ENCODE measurements around the gene NOP9.

The NOP9 gene

GRCh38 chr14:24285351-24285750, 14.3 kb upstream of the NOP9 start:
- no peak overlapping the region for H2AFZ ChIP-seq (ENCODE audit: low read length)
- H3K79me2 ChIP-seq (ENCODE audit: insufficient read depth, low read length) = no peaks in the 10 kb centered on the region
- no peaks in the 10 kb centered on the region for H3K9me3 ChIP-seq (ENCODE audit: low read length)
- no peaks in the 10 kb centered on the region for H3K4me1 ChIP-seq (ENCODE audit: insufficient read depth, low read length, severe bottlenecking)
- H3K27me3 ChIP-seq (ENCODE audit: insufficient read depth, low read length) = no peaks in the 10 kb centered on the region
- H3K4me3 ChIP-seq (ENCODE audit: low read depth, low read length, poor library complexity, severe bottlenecking) = no peak overlapping the region
- no peaks in the 10 kb centered on the region for H3F3A ChIP-seq (ENCODE audit: insufficient read depth, low read length)
- H3K9me2 ChIP-seq (ENCODE audit: low read depth, low read length) = no peaks in the 10 kb centered on the region
- H3K36me3 ChIP-seq (ENCODE audit: insufficient read depth, low read length) = peaks cover 10% of the 10 kb centered on the region; the same call in 1 of the 2 replicates
- H3K4me2 ChIP-seq (ENCODE audit: low read length) = no peak overlapping the region
- H4K20me1 ChIP-seq (ENCODE audit: insufficient read depth, low read length) = no peaks in the 10 kb centered on the region
- no peak overlapping the region for H3K9ac ChIP-seq (ENCODE audit: low read length)
- TF ChIP-seq EZH2 (IDR thresholded peaks at IDR 0.05; ENCODE audit: borderline replicate concordance, low read length) = no peak
- no peak for TF ChIP-seq CTCF (IDR thresholded peaks at IDR 0.05; ENCODE audit: low read length)
- no peak overlapping the region for H3K27ac ChIP-seq (ENCODE audit: low read depth, low read length, poor library complexity, severe bottlenecking)

DNA sequence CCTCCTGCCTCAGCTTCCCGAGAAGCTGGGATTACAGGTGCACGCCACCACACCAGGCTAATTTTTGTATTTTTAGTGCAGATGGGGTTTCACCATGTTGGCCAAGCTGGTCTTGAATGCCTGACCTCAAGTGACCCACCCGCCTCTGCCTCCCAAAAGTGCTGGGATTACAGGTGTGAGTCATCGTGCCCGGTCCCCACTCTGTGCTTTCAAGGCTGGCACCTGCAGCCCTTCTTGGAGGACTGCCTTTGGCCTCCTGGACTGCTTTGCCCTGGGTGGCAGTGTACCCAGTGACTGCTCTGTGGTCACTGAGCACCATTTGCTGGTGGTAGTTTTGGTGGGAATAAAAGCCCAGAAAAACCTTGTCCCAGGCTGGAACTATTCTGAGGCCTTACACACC, 12.7 kb upstream of the NOP9 start:
- H3K4me2 ChIP-seq (ENCODE audit: low read length) = no peak overlapping the region

DNA sequence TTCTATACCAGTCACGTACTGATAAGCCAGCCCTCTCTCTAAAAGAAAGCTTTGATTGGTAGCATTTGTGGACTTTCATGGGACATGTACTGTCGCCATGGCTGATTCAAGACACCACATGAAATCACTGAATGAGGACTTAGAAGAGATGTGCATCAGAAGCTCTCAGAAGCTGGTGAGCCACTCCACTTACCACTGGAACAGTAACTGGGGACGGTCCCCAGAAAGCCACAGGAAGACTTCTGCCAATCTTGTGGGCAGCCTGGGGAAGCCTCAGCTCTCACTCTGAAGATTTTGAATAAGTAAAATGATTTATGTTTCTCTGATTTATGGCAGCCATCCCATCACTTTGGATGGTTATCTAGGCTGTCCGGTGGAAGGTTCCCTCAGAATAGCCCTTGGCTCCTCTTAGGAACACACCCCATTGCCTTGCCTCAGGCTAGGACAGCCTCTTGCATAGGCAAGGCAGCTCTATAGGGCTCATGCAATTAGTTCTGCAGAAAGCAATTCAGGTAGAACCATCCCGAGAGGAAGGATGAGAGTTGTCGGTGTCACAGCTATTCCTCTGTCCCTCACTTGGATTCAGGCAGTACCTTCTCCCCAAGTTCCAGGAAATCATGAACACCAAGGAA, 9.9 kb upstream of the NOP9 start:
- Histone ChIP-seq H3K4me2 (ENCODE audit: low read length) (no peak overlapping the region), H4K20me1 (ENCODE audit: insufficient read depth, low read length) (no peaks in the 10 kb centered on the region), H3K27ac (ENCODE audit: low read depth, low read length, poor library complexity, severe bottlenecking) (no peak overlapping the region), H3K79me2 (ENCODE audit: insufficient read depth, low read length) (no peaks in the 10 kb centered on the region), H3K9me2 (ENCODE audit: low read depth, low read length) (no peaks in the 10 kb centered on the region), H3K4me3 (ENCODE audit: low read depth, low read length, poor library complexity, severe bottlenecking) (no peak overlapping the region), H3K27me3 (ENCODE audit: insufficient read depth, low read length) (no peaks in the 10 kb centered on the region), H3K9me3 (ENCODE audit: low read length) (no peaks in the 10 kb centered on the region), H3K4me1 (ENCODE audit: insufficient read depth, low read length, severe bottlenecking) (no peaks in the 10 kb centered on the region), H3F3A (ENCODE audit: insufficient read depth, low read length) (no peaks in the 10 kb centered on the region), H2AFZ (ENCODE audit: low read length) (no peak overlapping the region), H3K36me3 (ENCODE audit: insufficient read depth, low read length) (peaks cover 32% of the 10 kb centered on the region), H3K9ac (ENCODE audit: low read length) (no peak overlapping the region)
- TF ChIP-seq CTCF (IDR thresholded peaks at IDR 0.05; ENCODE audit: low read length) (no peak), EZH2 (IDR thresholded peaks at IDR 0.05; ENCODE audit: borderline replicate concordance, low read length) (no peak)

More for the DNA sequence above, 12.7 kb upstream of the NOP9 start:
- no peaks in the 10 kb centered on the region for H3K9me3 ChIP-seq (ENCODE audit: low read length)
- H3K4me3 ChIP-seq (ENCODE audit: low read depth, low read length, poor library complexity, severe bottlenecking) = no peak overlapping the region
- no peaks in the 10 kb centered on the region for H3F3A ChIP-seq (ENCODE audit: insufficient read depth, low read length)
- no peak overlapping the region for H3K27ac ChIP-seq (ENCODE audit: low read depth, low read length, poor library complexity, severe bottlenecking)
- H3K4me1 ChIP-seq (ENCODE audit: insufficient read depth, low read length, severe bottlenecking) = no peaks in the 10 kb centered on the region
- TF ChIP-seq CTCF (IDR thresholded peaks at IDR 0.05; ENCODE audit: low read length) (no peak), EZH2 (IDR thresholded peaks at IDR 0.05; ENCODE audit: borderline replicate concordance, low read length) (no peak)
- H3K79me2 ChIP-seq (ENCODE audit: insufficient read depth, low read length) = no peaks in the 10 kb centered on the region
- no peaks in the 10 kb centered on the region for H3K27me3 ChIP-seq (ENCODE audit: insufficient read depth, low read length)
- H4K20me1 ChIP-seq (ENCODE audit: insufficient read depth, low read length) = no peaks in the 10 kb centered on the region
- no peak overlapping the region for H3K9ac ChIP-seq (ENCODE audit: low read length)
- peaks cover 25% of the 10 kb centered on the region for H3K36me3 ChIP-seq (ENCODE audit: insufficient read depth, low read length)
- H2AFZ ChIP-seq (ENCODE audit: low read length) = no peak overlapping the region
- H3K9me2 ChIP-seq (ENCODE audit: low read depth, low read length) = no peaks in the 10 kb centered on the region
